Coronary artery (tissue), 2 donors: Measurements from ENCODE around the gene KLK7.

Source experiments
- DNase-seq: peaks from one replicate; pipeline ENCODE4 v3.0.0-alpha.2; 2017; ENCODE audit warnings: low spot score
- H3K27ac ChIP-seq, 2 donors: fragments of 200-600 bp; sonication (generic); one replicate each; pipeline ENCODE4 v1.5.1; 2016 to 2019
- H3K4me3 ChIP-seq: fragments of 200-600 bp; sonication (generic); 2 replicates; pipeline ENCODE4 v1.5.1; 2016; ENCODE audit warnings: mild to moderate bottlenecking, moderate library complexity
- TF ChIP-seq, protein P1 (sequence below): fragments of 200-600 bp; sonication (generic); IDR thresholded peaks from one replicate; pipeline ENCODE4 v1.5.1; 2019; ENCODE audit warnings: antibody characterized with exemption

KLK7 gene

DNA sequence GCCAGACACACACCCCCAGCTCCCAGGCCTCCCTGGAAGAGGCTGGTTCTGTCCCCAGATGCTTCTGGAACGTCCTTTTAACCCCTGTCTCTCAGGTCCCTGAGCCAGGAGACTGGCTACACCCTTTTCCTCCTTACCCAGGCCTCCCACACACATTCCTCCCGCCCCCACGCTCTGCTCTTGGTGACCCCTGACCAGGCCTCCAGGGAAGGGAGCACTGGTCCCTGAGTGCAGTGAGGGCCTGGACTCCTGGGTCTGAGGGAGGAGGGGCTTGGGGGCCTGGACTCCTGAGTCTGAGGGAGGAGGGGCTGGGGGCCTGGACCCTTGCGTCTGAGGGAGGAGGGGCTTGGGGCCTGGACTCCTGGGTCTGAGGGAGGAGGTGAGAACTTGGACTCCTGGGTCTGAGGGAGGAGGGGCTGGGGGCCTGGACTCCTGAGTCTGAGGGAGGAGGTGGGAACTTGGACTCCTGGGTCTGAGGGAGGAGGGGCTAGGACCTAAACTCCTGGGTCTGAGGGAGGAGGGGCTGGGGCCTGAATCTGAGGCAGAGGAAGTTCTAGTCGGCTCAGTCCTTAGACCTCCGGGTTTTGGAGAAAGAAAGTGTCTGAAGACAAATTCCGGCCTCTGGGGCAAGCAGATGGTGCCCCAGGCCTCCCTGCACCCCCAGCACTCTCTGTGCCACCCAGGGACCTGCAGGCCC lies 14.9 kb downstream of the KLK7 start:
- DNase-seq: no peak
- no peak overlapping the region for H3K27ac ChIP-seq
- TF ChIP-seq, protein P1, sequence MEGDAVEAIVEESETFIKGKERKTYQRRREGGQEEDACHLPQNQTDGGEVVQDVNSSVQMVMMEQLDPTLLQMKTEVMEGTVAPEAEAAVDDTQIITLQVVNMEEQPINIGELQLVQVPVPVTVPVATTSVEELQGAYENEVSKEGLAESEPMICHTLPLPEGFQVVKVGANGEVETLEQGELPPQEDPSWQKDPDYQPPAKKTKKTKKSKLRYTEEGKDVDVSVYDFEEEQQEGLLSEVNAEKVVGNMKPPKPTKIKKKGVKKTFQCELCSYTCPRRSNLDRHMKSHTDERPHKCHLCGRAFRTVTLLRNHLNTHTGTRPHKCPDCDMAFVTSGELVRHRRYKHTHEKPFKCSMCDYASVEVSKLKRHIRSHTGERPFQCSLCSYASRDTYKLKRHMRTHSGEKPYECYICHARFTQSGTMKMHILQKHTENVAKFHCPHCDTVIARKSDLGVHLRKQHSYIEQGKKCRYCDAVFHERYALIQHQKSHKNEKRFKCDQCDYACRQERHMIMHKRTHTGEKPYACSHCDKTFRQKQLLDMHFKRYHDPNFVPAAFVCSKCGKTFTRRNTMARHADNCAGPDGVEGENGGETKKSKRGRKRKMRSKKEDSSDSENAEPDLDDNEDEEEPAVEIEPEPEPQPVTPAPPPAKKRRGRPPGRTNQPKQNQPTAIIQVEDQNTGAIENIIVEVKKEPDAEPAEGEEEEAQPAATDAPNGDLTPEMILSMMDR: no peak
- H3K4me3 ChIP-seq: no peak overlapping the region

DNA sequence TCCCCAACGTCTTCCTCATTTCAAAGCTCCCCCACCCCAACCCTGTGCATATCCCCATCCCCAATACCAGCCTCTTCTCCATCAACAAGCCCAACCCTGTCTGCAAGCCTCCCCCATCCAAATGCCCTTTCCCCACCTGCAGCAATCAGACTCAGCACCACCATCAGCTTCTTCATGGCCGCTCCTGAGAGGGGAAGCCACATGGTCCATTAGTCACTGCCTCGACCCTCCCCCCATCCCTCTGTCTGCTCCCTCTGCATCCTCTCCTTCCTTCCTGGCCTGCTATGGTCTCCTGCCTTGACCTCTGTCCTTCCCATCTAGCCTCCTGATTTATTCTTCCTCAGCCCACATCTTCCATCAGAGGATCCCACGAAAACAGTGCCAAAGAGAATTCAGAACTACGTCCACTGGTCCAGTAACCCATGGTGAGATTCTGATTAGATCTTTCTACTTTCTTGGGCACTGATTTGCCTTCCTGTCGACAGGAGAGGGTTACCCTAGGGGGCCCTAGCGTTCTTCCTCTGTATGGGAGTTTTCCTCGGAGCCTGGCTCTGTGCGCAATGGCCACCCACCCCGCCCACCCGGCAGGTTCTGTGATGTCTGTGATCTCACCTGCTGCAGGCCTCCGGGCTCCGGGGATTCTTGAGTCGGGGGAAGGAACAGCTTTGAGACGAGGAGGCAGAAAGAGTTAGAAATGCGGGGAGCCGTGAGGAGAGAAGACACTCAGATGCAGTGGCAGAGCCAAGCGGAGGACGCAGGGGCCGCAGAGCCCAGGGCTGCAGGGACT lies 15.6 kb downstream of the KLK7 start:
- H3K4me3 ChIP-seq: no peak overlapping the region
- DNase-seq: no peak
- TF ChIP-seq, protein P1: no peak
- H3K27ac ChIP-seq: no peak overlapping the region

DNA sequence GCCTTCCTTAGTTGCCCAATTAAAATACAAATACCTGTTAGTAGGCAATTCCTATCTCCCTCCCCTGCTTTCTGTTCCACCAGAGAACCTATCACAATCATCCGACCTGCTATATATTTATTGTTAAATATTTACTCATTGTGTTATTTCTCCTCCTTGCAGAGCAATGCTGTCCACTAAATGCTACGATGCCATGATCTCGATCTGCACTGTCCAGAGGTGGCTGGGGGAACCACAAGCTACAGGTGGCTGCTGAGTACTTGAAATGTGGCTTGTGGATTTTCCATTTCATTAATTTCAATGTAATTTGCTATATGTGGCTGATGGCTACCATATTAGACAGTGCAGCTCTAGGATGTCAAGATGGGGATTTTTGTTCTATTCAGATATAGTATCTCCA lies 19.5 kb downstream of the KLK7 start:
- Histone ChIP-seq H3K4me3 (no peak overlapping the region), H3K27ac (no peak overlapping the region)
- TF ChIP-seq, protein P1: no peak
- no peak for DNase-seq

- TF ChIP-seq, protein P1: no peak
- no peak overlapping the region for H3K4me3 ChIP-seq
- H3K27ac ChIP-seq: no peak overlapping the region
- DNase-seq: no peak
Observed at GRCh38 chr19:50963381-50963780, 20.3 kb downstream of the KLK7 start.

GRCh38 chr19:50962245-50962644 lies 21.5 kb downstream of the KLK7 start:
- Histone ChIP-seq H3K4me3 (no peak overlapping the region), H3K27ac (no peak overlapping the region)
- TF ChIP-seq, protein P1: no peak

DNA sequence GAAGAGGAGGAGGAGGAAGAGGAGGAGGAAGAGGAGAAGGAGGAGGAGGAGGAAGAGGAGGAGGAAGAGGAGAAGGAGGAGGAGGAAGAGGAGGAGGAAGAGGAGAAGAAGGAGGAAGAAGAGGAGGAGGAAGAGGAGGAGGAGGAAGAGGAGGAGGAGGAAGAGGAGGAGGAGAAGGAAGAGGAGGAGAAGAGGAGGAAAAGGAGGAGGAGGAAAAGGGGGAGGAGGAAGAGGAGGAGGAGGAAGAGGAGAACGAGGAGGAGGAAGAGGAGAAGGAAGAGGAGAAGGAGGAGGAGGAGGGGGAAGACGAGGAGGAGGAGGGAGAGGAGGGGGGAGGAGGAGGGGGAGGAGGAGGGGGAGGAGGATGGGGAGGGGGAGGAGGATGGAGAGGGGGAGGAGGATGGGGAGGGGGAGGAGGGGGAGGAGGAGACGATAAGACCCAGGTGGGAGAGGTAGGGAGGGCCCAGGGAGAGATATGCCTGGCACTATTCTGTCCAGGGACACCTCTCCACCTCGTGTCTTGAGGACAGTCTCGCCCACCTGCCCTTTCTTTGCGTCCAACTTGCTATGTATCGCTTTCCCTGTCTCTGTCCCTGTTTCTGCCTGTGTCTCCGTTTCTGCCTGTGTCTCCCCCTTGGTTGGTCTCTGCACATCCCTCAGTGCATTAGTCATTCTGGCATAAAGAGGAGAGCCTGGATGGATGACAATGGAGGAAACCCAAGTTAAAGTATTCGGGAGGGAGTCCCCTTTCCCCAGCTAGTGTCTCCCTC lies 23.8 kb downstream of the KLK7 start:
- Histone ChIP-seq H3K27ac (no peak overlapping the region), H3K4me3 (no peak overlapping the region)
- DNase-seq: no peak
- TF ChIP-seq, protein P1: no peak

More at GRCh38 chr19:50962245-50962644, 21.5 kb downstream of the KLK7 start:
- no peak for DNase-seq
